Retinal pigment epithelial cell (primary cell): ENCODE data around the gene TMPRSS11B.

Experiments
- DNase-seq: peaks from one replicate; pipeline ENCODE4 v3.0.0-alpha.2; 2010; ENCODE audit warnings: low read depth
- H3K4me3 ChIP-seq: 2 replicates; pipeline ENCODE4 v1.5.1; 2011; ENCODE audit warnings: mild to moderate bottlenecking, low read length, control low read depth, moderate library complexity
- TF ChIP-seq, protein P1 (sequence below): conservative IDR thresholded peaks from 2 replicates; pipeline ENCODE4 v1.5.1; 2011; ENCODE audit warnings: low read depth, low read length, control low read depth, inconsistent platforms

TMPRSS11B gene

GRCh38 chr4:68259191-68259590 is 13.7 kb upstream of the TMPRSS11B start:
- no peak overlapping the region for H3K4me3 ChIP-seq
- DNase-seq: no peak
- TF ChIP-seq, protein P1, sequence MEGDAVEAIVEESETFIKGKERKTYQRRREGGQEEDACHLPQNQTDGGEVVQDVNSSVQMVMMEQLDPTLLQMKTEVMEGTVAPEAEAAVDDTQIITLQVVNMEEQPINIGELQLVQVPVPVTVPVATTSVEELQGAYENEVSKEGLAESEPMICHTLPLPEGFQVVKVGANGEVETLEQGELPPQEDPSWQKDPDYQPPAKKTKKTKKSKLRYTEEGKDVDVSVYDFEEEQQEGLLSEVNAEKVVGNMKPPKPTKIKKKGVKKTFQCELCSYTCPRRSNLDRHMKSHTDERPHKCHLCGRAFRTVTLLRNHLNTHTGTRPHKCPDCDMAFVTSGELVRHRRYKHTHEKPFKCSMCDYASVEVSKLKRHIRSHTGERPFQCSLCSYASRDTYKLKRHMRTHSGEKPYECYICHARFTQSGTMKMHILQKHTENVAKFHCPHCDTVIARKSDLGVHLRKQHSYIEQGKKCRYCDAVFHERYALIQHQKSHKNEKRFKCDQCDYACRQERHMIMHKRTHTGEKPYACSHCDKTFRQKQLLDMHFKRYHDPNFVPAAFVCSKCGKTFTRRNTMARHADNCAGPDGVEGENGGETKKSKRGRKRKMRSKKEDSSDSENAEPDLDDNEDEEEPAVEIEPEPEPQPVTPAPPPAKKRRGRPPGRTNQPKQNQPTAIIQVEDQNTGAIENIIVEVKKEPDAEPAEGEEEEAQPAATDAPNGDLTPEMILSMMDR: no peak

DNA sequence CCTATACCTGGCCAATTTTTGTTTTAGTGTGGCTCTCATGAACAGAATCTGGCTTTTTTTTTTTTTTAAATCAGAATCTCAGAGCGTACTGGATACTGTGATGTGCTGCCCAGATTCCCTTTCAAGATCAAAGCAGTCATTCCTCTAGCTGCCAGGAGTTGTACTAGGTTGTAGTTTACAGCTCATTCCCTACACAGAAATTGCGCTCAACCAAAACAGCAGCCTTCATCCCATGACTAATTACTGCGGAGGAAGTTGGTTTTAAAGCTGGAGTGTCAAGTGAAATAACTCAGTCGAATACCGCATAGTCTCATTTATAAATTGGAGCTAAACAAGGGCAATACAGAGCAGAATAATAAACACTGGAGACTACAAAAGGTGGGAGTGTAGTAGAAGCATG is 12.2 kb upstream of the TMPRSS11B start:
- TF ChIP-seq, protein P1: no peak
- no peak overlapping the region for H3K4me3 ChIP-seq
- DNase-seq: no peak

DNA sequence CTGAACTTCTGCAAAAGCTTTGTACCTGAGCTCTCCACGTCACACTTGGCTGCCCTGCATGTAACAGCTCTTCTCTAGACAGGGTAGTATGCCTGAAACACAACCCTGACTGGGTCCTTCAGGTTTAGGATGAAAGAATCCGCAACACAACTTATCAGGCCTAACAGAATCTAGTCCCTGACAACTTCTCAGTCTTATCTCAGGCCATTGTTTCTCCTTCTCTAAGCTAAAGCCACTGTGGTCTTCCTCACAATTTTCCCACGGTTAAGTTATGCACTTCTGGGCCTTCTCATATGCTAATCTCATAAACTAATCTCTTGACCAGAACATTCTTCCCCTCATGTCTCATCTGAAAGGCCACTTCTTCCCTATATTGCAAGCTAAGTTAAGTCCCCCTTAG is 10.8 kb upstream of the TMPRSS11B start:
- H3K4me3 ChIP-seq: no peak overlapping the region
- TF ChIP-seq, protein P1: no peak
- DNase-seq: no peak

GRCh38 chr4:68250151-68250930 is 4.8 kb upstream of the TMPRSS11B start:
- DNase-seq: no peak
- no peak overlapping the region for H3K4me3 ChIP-seq
- TF ChIP-seq, protein P1: no peak

GRCh38 chr4:68249434-68249833 is 3.9 kb upstream of the TMPRSS11B start:
- TF ChIP-seq, protein P1: no peak
- no peak for DNase-seq

GRCh38 chr4:68240620-68241019 is 4.9 kb downstream of the TMPRSS11B start:
- TF ChIP-seq, protein P1: no peak
- H3K4me3 ChIP-seq: no peak overlapping the region
- no peak for DNase-seq

More at GRCh38 chr4:68249434-68249833, 3.9 kb upstream of the TMPRSS11B start:
- no peak overlapping the region for H3K4me3 ChIP-seq

DNA sequence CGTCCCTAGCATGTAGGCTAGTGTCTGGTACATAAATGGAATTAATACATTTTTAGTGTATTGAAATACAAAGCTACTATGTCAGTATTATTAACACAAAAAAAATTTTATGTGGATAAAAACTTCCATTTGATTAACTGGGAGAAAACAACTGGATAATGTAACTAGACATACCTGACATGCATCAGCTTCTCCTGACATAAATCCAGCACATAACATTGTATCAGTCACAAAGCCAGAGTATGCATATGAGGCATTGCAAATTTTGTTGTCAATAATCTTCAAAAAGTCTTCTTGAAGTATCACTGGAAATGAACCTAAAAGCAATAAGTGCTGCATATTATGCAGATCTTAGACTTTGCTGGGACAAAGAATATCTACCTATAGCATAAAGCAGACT is 16.9 kb downstream of the TMPRSS11B start:
- DNase-seq: no peak
- TF ChIP-seq, protein P1: no peak
- H3K4me3 ChIP-seq: no peak overlapping the region
